ENCODE results near the gene ARFRP1.
"Not testable (repeated sequence)": the region's sequence is repeated elsewhere in the genome, so short reads cannot be mapped to it uniquely, and the experiment has no call there.

The ARFRP1 gene

GRCh38 chr20:63675681-63676368, 32.0 kb downstream of the ARFRP1 start:
- no peak for DNase-seq (ENCODE audit: low spot score)

GRCh38 chr20:63673951-63674350, 33.8 kb downstream of the ARFRP1 start:
- DNase-seq (ENCODE audit: low spot score): no peak

GRCh38 chr20:63672666-63673065, 35.1 kb downstream of the ARFRP1 start:
- DNase-seq (ENCODE audit: low spot score): no peak

- not testable (repeated sequence) for DNase-seq (ENCODE audit: low spot score)
Observed at GRCh38 chr20:63671695-63672094, 36.1 kb downstream of the ARFRP1 start.

GRCh38 chr20:63668351-63668750, 39.4 kb downstream of the ARFRP1 start:
- DNase-seq (ENCODE audit: low spot score): no peak

GRCh38 chr20:63667858-63668257, 39.9 kb downstream of the ARFRP1 start:
- no peak for DNase-seq (ENCODE audit: low spot score)

- no peak for DNase-seq (ENCODE audit: low spot score)
Observed at GRCh38 chr20:63665708-63666107, 42.1 kb downstream of the ARFRP1 start.

GRCh38 chr20:63664861-63665594, 42.7 kb downstream of the ARFRP1 start:
- no peak for DNase-seq (ENCODE audit: low spot score)

- DNase-seq (ENCODE audit: low spot score): no peak
Observed at GRCh38 chr20:63664143-63664851, 43.5 kb downstream of the ARFRP1 start.

GRCh38 chr20:63663332-63664066, 44.3 kb downstream of the ARFRP1 start:
- no peak for DNase-seq (ENCODE audit: low spot score)

- no peak for DNase-seq (ENCODE audit: low spot score)
Observed at GRCh38 chr20:63662813-63663189, 45.0 kb downstream of the ARFRP1 start.

- no peak for DNase-seq (ENCODE audit: low spot score)
Observed at GRCh38 chr20:63661959-63662812, 45.6 kb downstream of the ARFRP1 start.

- no peak for DNase-seq (ENCODE audit: low spot score)
Observed at GRCh38 chr20:63661108-63661507, 46.7 kb downstream of the ARFRP1 start.

- DNase-seq (ENCODE audit: low spot score): no peak
Observed at GRCh38 chr20:63660622-63661021, 47.2 kb downstream of the ARFRP1 start.

- not testable (repeated sequence) for DNase-seq (ENCODE audit: low spot score)
Observed at GRCh38 chr20:63660174-63660573, 47.6 kb downstream of the ARFRP1 start.

- DNase-seq (ENCODE audit: low spot score): no peak
Observed at GRCh38 chr20:63659370-63659769, 48.4 kb downstream of the ARFRP1 start.

- DNase-seq (ENCODE audit: low spot score): peak; percentile 66
Observed at GRCh38 chr20:63658749-63659187, 49.0 kb downstream of the ARFRP1 start.

- DNase-seq (ENCODE audit: low spot score): peak; percentile 95
Observed at GRCh38 chr20:63657937-63658748, 49.6 kb downstream of the ARFRP1 start, which contains the start of gene RTEL1. TSS of gene RTEL1 (plus strand) at chr20:63658312. CDS start at chr20:63659403, 1,091 bp downstream.

GRCh38 chr20:63657260-63657936, 50.4 kb downstream of the ARFRP1 start:
- peak; percentile 33 for DNase-seq (ENCODE audit: low spot score)

- no peak for DNase-seq (ENCODE audit: low spot score)
Observed at GRCh38 chr20:63656451-63656850, 51.3 kb downstream of the ARFRP1 start.
